HG03469 (cell line): Measurements from ENCODE around the gene PDGFD.

Experiments used
- ATAC-seq: cut with Tn5 transposase; IDR thresholded peaks from one replicate; pipeline ENCODE4 v1.9.1; 2021; ENCODE audit warnings: mild to moderate bottlenecking, moderate library complexity, moderate number of reproducible peaks; ENCODE audit not compliant: unreplicated experiment

PDGFD gene

DNA sequence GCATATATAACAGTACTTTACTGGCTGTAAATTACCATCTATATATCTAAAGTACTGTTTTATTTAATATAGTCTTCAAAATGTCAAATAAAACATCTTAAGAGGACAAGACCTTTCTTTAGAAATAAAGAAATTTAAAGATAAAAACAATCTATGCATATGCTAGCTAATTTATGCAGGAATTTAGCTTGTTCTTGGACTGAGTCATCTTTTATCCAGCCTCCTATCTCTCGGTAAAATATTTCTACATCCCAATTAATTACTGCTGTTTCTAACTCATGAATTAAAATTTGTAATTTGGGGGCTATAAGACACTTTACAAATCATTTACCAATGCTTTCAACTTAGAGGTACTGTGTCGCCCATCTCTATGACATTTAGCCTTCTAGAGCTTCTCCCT lies 200.3 kb downstream of the PDGFD start:
- no peak for ATAC-seq

DNA sequence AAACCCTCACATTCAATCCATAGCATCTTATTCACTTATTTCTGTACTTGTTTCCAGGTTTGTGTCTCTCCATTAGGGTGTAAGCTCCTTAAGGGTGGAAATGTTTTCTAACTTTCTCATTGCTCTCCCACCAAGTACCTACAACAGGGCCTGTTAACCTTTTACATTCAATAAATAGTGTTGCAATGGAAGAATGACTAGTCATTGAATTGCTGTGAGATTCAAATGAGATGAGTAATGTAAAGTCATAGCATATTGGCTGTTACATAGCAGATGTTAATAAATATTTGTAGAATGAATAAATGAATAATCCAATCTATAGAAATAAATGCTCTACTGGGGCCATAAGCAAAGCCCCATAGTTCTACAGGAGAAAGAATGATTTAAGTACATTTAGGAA lies 202.9 kb downstream of the PDGFD start:
- ATAC-seq = no peak

DNA sequence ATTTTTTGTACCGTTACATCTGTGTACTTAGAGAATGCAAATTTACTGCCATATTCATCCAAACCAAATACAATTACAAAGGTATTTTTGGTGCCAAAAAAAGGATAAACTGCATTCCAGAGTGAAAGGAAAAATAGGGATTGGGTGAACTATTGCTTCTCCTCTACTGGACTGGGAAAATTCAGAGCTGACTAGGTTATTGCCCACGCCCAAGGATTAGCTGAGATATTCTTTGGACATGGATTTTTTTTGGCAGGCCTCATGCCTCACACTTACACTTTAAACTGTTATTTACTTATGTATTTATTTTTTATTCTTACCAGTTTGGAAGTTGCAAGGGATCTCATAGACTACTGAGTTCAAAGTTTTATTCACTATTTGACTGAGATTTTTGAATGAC lies 203.8 kb downstream of the PDGFD start:
- ATAC-seq = no peak

DNA sequence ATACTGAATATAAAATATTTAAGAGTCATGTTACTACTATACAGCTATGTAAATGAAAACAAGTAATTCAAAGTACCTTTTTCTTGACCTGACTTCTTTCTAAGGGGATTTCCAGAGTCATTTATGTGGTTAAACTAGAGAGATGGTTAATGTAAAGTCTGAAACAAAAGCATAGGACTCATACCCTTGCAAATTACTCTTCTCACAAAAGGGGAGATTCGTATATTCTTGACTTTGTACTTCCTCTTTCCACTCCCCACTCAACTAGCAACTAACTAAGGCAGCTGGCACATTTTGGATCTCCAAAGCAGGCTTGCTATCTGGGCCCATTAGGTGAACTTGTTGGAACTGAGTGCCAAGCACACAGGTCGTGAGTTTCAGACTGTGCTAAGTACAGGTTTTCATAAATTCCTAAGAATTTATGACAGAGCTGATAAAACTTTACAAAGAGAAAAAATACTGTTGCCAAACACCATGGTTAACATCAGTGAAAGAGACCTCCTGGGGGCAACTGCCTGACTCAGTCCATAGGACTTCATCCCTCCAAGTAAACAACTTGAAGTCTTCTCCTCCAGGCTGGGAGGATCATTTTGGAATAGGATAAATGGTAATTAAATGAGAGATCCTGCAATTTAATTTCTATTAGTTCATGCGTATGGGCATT lies 204.5 kb downstream of the PDGFD start:
- peak; percentile 98 for ATAC-seq

DNA sequence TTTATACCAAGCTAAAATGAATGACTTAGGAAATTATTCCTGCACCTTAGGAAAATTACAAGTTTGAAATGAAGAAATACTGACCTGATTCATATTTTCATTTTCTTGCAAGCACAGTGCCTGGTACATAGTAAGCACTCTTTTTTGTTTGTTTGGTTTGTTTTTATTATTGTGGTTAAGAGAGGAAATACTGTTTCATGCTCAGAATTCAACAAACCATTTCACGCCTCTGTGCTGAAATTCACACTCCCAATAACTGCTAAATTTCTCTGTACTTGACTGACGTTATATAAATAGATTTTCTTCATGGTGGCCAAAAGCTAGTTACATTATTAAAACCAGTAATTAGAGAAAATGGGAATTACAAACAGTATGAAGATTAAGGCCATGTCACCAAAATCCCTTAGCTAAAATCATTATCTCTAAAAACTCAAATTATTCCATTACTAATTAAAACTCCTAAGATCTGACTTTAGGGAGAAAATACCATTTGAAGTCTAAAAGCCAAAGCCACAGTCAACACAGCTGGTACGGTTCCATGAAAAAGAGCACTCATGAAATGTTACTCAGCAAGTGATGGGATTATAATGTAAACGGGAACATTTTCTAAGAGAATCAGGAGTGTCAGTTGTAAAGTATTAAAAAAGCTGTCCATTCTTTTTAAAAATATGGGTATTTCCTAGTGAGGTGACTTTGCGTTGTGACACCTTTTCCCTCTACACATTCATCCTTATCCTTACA lies 205.3 kb downstream of the PDGFD start:
- ATAC-seq = peak; percentile 23

DNA sequence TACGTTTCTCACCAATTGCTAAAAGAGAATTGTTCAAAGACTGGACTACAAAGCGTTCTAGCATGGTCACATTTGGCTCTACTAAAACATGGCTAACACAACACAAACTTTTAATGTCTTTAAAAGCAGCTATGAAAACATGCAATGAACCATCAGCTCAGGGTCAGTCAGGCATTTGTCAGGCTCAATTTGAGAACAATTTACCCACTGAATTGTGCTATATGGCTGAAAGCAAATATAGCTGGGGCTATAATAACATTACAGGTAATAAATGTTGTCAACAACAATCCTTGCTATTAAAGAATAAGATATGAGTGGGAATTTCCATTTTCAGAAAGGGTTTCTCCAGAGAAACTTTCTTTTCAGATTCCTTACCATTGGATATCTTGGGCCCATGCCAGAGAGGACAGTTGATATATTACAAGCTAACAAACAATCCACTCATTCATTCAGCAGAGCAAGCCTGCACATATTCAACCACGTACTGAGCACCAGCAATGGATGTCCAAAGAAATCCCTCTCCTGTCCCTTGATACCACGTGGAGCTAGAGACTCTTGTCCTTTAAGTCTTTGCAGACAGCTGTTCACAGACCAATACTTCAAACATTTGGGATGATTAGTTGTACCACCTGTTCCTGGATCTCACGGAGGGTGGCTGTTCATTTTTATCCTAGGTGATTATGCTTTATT lies 210.0 kb downstream of the PDGFD start:
- no peak for ATAC-seq

DNA sequence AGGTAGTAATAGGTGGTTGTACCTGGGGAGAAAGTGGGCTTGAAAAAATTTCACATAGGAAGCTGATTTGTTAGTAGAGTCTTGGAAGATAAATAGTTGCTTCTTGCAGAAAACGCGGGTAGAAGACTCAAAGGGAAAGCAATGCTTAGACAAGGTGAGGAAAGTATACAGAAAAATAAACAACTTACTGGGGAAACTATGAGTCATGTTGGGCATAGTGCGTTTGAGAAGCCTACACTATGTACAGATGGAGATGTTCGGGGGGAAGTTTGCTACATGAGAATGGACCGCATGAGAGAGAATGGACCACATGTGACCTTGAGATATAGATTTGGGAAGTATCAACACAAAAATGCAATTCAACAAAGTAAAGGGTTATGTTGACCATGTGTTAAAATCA lies 214.2 kb downstream of the PDGFD start:
- ATAC-seq = no peak

DNA sequence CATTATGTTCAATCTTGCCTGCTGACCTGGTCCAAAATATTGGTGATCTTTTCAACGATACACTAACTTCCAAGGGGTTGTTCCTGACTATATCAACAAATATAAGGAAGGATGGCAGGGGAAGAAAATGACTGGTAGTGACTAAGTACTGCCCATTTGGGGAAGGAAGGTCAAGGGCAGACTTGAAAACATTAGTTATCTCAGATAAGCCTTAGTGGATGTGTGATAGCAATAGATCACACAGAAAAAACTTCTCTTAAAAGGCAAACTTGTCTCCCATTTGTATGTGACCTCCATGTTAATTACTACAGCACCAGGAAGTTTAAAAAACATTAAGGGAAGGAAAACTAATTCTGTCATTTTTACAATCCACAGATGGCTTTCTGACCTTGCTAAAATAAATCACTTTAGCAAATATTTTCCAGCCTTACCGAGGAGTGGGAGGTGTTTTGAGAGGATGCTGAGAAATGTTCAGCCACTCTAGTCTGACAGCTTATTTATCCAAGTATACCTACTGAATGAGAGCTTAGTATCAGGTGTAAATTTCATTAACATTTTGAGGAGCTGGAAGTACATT lies 215.7 kb downstream of the PDGFD start:
- ATAC-seq = no peak

DNA sequence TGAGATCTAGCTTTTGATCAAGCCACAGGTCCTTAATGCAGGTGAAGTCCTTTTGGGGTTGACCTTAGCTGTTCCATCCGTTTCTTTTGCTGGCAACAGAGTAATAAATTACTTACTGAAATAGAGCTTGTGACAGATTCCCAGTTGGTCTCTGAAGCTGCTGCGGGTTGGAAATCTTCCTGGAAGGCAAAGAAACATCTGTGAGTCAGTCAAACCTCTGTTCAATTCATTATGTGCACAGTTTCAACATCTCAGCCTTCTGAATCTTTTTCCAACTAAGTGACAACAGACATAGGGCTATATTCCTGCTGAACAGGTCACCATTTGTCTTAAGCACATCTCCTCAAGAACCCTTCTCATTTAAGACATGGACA lies 216.4 kb downstream of the PDGFD start:
- ATAC-seq = no peak

DNA sequence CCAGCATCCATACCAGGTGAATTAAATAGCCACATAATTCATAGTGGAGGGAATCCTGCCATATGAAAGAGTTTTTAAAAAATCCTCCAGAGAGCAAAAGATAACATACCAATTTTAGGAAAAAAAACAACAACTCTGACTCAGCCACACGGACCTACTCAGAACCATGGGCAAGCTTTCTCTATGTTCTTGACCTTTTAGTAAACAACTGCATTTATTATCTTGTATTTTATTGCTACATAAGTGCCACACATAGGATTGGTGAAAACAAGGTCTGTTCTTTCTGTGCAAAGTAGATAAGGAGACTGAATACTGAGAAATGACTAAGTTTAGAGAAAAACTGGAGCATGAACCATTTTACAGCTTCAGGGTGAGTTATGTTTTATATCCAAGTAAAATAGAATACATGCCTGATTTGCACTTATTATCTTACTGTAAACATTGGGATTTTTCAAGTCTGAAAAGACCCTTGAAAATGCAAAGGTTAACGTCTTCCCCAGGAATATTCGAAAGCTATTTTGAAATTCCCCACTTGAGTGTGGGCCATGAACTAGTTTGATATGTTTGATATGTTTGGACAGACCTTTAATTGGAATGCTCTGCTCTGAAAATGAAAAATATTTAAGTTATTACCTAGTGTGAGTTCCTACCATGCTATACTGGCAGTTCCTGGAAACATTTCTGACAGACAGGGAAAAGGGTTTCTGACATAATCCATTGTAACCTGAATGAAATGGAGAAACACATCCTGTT lies 217.0 kb downstream of the PDGFD start:
- ATAC-seq = no peak

DNA sequence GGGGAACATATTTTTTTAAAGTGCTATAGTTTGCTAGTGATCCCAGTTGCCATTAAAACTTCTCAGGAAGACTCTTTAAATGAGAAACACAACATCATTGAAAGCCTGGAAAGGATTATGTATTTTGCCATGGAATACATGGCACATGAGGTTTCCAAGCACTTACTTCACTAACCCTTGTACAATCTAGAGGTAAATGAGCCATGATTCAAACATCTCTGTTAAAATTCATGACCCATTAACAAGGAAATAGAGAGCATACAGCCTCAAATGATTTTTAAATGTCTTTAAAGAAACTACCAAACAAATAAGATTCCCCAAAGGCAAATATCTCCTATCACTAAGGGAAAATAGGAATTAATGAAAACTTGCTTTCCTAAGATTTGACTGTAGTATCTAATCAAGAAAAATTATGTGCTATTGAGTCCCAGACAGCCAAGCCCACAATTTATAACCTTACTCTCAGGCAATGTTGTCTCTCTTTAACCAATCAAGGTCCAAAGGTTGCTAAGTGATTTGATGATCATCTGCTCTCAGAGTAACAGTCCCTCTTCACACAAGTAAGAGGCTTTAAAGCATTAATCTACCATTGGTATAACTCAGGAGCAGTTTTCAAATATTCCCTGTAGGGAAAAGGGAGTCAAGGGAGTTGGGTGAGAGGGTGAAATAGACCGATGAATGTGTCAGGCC lies 219.6 kb downstream of the PDGFD start:
- no peak for ATAC-seq

DNA sequence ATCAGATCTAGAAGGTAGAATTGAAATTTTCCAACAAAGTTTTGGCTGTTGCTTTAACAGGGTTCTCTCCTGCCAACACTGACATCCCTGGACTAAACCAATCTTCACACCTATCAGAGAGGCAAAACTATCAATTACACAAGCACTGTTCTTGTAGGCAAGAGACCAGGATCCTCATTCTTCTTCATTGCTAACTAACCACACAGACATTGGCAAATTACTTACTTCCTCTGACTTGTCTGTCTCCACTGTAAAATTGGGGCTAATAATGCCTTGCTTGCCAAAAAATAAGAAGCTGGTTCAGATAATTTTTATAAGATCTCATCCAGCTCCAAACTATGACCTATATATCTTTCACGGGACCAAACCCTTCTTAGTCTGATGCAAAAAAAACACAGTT lies 221.3 kb downstream of the PDGFD start:
- no peak for ATAC-seq

DNA sequence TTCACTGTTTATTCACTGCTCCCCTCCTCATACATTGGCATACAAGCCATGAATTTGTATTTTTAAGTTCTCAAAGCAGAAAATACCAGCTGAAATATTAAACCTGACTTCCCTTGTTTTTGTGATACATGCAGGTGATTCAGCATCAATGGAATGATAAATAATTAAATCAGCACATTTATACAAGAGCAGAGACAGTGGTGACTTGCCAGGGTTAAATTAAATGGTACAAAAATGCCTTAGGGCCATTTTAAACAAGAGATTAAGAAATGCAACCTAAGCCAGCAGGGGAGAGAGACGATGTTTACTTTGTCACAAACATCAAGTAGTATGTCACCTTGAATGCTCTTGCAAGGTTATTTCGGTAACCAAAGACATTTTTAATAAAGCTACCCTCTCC lies 223.4 kb downstream of the PDGFD start:
- no peak for ATAC-seq

DNA sequence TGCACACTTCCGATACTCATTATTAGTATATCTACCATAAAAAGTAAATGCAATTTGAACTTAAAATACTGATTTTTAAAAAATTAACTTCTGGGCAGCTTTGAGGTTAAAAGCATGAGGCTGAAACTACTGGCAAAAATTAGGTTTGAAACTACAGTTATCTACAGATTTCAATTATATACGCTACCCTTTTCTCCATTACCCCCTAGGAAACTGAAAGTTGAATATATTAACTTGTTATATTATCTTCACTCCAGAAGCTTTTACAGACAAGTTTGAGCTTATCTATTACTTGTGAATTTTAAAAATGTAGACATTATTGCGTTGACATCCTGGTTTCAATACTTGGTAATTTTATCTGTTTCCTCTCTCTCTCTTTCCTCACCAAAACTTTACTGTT lies 224.3 kb downstream of the PDGFD start:
- no peak for ATAC-seq

DNA sequence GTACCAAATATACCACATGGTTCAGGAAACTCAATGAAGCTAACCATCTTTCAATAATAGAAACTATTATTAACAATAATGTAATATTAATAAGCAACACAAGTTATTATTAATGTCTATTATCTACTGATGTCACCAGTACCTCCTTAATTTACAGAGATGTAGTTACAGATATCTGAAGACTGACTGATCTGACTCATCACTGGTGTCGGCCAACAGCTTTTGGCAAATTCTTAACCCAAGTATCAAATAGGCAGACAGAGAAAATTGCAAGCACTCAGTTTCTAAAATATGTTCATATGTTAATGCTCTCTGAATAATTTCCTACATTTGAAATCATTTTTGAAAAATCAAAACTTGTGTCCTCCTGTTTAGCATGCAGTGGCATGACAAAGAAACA lies 227.9 kb downstream of the PDGFD start:
- ATAC-seq = no peak

DNA sequence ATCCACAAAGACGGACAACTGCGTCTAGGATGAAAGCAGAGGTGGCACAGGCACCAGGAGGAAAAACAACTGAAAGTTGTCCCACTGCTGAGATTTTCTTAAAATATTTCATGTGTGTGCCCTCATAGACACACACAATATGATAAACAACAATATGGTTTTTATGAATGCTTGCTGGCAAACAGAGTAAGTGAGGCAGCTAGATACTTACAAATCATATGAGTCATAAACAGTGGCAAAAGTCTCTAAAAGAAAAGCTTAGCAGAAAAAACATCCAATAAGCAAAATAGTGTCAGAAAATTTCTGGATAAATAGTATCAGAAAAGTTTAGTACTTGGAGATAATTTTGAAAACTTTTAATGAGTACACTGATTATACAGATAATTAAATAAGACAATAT lies 228.7 kb downstream of the PDGFD start:
- ATAC-seq = no peak

DNA sequence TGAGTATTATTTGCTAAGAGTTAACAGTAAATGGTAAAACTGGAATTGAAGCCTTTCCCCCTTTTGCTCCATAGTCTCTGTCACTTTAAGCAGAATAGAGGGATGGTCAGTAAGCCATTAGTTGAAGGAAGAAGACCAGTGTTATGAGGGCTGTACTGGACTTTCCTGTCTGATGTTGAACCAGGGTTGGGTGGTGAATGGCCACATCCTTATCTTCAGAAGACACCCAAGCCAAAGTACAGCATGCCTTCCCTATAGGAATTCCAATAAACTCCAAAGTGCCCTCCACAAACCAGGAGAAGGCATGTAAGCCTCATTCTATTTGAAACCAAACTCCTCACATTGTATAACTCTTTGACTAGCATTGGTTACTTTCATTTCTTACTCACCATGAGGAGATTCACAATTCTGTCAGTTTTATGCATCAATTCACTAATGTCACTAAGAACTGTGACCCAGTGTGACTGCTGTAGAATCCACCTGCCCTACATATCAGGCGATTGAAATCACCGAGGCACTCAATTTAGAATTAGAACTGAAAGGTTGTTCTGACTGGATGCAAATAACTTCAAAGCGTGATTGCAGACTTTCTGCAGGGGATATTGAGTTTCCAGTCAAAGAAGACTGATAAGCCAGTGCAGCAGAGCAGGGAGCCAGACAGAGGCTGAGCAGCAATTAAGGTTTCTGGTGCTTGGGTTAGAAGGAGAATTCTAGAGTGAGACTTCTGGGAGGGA lies 234.6 kb downstream of the PDGFD start:
- peak; percentile 97 for ATAC-seq

DNA sequence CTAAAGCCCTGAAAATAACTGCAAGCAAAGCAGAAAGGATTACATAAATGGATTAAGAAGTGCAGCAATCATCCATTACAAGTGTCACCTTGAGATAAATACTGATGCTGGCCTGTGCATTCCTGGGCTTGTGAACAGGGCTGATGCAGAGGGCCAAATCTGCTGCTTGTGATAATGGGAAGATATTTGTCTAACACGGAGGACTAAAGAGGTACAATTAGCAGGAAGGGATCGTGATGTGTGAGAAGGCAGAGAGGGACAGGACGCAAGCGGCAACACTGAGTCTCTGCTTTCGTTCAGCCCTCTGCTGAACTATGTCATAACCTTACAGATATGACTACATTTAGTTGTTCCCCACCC lies 235.2 kb downstream of the PDGFD start:
- no peak for ATAC-seq

DNA sequence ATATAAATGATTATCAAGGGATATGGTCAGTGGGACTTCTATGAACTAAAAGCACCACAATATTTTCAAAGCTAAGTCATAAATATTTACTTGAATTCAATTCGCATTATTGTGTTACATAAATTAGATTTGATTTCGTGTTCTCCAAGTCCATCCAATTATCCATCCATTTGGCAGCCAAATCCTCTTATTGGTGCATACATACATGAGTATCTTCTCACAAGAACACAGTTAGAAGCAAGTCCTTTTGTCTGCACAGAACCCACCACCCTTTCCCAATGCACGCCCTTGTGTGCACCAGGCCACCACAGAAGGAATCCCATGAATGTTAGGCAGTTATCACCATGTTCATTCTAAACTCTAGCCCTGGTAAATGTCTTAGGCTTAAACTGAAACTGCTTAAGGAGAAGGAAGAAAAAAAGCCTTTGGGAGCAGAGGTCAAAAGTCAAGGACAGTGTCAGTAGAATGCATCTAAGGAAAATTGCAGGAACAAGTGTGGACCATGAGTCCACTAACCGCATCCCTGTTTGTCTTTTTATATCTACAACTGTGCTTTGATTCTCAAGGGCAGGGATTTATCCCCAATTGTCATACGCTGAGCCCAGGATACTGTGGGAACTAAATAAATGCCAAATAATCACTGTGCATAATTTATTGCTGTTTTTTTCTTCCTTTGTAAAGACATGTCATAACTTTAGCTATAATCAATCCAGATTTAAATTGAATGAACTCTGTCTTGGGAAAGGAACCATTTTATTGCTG lies 235.7 kb downstream of the PDGFD start:
- ATAC-seq = no peak
